Smooth muscle cell of the pulmonary artery (primary cell): ENCODE results near the gene GRIN3B. TPM values are rescaled to one million over a fixed set of nuclear protein-coding genes. Genes with fewer than 3 reads are reported as not detected.

Experiments
- total RNA-seq: library from RNA; depleted of rRNA; stranded (reverse); fragments of >200 nt; gene quantifications from 2 replicates; pipeline ENCODE4 v1.2.3, GENCODE V29; 2014

The GRIN3B gene, protein sequence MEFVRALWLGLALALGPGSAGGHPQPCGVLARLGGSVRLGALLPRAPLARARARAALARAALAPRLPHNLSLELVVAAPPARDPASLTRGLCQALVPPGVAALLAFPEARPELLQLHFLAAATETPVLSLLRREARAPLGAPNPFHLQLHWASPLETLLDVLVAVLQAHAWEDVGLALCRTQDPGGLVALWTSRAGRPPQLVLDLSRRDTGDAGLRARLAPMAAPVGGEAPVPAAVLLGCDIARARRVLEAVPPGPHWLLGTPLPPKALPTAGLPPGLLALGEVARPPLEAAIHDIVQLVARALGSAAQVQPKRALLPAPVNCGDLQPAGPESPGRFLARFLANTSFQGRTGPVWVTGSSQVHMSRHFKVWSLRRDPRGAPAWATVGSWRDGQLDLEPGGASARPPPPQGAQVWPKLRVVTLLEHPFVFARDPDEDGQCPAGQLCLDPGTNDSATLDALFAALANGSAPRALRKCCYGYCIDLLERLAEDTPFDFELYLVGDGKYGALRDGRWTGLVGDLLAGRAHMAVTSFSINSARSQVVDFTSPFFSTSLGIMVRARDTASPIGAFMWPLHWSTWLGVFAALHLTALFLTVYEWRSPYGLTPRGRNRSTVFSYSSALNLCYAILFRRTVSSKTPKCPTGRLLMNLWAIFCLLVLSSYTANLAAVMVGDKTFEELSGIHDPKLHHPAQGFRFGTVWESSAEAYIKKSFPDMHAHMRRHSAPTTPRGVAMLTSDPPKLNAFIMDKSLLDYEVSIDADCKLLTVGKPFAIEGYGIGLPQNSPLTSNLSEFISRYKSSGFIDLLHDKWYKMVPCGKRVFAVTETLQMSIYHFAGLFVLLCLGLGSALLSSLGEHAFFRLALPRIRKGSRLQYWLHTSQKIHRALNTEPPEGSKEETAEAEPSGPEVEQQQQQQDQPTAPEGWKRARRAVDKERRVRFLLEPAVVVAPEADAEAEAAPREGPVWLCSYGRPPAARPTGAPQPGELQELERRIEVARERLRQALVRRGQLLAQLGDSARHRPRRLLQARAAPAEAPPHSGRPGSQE
- total RNA-seq: 0.20 and 1.7 TPM in 2 replicates

DNA sequence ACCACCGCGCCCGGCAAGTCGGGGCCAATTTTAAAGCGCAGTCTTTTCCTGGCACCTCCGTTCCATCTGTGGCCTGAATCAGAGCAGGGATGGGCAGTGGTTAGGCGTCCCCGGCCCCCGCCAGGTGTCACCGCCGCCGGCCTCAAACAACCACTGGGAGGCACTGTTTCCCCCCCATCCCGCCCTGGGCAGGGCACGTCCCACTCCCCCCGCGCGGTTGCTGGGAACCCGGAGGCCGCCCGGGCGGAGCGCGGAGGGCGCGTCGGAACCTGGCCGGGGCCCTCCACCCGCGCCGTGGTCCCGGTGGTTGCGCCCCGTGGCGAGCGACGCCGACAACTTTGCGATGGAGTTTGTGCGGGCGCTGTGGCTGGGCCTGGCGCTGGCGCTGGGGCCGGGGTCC is at the start of gene GRIN3B:
Gene GRIN3B, plus strand, starts transcription at position 325 of the 400 bp plus-strand sequence. Its CDS starts 19 bp downstream, at position 344.

DNA sequence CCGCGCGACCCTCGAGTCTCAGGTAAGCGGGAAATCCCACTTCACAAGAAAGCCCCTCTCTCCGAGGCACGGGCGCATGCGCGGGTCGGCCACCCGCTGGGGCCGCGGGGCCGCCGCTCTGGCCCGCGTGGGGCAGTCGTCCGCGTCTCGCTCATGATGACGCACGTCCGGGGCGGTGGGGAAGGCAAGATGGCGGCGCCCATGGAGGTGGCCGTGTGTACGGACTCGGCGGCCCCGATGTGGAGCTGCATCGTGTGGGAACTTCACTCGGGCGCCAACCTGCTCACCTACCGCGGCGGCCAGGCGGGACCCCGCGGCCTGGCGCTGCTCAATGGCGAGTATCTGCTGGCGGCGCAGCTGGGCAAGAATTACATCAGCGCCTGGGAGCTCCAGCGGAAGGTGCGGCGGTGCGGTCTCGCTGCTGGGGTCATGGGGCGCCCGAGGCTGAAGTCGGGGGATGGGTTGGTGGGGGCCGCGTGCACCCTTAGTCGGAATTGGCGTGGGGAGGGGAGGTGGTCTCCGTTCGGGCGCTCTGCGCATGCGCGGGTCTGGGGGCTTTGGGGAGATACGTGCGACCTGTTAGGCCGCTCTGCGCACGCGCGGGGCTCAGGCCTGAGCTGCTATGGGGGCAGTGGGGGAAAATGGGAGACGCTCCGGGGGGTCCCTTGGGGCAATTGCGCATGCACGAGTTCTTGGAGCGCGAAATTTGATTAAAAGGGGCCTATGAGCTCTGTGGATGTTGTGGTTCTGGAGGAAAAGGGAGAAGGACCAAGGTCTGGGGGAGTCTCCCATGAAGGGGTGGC is 15.9 kb upstream of the GRIN3B start, which contains the start of gene WDR18:
Gene WDR18, plus strand, starts transcription at position 181 of the 803 bp plus-strand sequence. Its CDS starts 9 bp downstream, at position 190.

DNA sequence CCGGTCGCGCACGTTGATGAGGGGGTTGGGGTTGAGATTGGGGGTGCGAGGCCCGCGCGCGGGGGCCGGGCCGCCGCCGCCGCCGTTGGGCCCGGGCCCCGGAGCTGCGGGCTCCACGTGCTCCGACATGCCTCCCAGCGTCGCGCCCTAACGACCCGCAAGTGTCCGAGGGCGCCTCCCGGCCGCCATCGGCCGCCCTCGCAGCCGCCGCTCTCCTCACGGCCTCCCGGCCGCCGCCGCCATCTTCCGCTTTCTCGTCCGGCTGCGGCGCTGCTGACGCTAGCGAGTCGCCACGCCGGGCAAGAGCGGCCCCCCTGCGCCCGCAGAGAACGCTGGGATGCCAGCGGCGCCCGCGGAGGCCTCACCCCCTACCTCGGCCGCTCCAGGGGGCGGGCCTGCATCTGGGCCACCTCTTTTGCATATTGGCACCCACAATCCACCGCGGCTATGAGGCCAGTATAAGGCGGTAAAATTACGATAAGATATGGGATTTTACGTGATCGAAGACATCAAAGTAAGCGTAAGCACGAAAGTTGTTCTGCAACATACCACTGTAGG is 20.7 kb downstream of the GRIN3B start, which contains the start of gene TMEM259:
Gene TMEM259, minus strand, starts transcription at position 256 of the 558 bp plus-strand sequence. Its CDS starts 127 bp downstream, at position 129.

DNA sequence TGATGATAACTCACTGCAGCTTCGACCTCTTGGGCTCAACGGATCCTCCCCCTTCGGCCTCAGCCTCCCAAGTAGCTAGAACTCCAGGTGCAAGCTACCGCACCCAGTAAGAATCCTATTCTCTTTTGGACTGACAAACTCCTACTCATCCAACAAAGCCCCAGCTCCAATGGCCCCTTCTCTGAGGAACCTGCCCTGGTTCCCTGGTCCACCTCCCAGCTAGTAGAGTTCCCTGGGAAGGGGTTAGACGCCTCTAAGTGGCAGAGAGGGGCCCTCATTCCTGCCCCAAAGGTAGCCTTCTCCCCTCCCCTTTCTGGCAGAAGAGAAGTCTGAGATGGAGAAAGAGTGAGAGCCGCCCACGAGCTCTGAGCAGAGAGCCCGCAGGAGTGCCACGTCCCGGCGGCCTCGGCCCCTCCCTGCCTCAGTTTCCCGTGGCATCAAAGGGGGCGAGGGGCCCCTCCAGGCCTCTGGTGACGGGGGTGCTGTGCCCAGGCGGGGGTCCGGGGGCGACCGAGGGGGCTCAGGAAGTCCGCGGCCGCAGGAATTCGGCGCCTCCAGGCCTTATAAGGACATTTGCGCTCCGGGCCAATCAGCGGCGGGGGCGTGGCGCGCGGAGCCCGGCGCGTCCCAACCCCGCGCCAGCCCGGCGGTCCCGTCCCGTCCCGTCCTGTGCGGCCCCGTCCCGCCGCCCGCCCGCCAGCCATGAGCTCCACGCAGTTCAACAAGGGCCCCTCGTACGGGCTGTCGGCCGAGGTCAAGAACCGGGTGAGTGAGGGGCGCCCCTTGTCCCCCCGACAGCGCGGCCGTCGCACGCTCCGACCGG is 26.0 kb downstream of the GRIN3B start, which contains the start of gene CNN2:
Gene CNN2, plus strand, starts transcription at position 649 of the 823 bp plus-strand sequence. Its CDS starts 54 bp downstream, at position 703.

DNA sequence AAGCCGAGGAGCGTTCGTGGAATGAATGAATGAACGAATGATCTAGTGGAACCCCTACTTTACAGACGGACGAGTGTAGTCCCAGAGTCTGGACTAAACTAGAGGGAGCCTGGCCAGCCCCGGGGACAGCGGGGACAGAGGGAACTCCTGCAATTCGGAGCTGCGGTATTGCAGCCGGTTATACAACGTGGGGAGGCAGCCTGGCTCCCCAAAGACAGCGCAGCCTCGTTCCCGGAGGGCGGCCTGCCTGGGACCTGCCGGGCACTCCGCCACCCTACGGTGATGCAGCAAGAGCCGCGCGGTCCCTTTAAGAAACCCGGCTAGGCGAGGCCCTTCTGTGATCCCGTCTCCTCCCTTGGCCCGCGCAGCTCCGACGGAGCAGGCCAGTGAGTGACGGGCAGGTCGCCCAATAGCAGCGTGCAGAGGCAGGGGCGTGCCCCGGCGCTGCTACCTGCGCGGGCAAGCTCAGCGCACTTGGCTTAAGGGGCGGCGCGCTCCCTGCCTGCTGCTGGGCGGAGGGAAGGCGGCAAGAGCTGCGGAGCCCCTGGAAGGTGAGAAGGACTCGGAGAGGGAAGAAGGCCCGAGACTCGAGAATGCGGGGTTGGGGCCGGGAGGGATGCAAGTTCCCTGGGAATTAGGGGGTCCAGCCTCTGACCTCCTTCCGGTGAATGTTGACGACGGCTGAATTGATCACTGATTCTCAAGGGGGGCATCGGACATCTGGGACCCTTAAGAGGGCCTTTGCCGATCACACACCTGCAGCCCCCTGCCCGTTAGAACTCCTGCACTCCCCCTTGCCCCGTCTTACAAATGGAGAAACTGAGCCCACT is 39.6 kb downstream of the GRIN3B start, which contains the start of gene ABCA7:
Gene ABCA7, plus strand, starts transcription at position 462 of the 830 bp plus-strand sequence. CDS start 1,255 bp downstream, outside the sequence.

Other genes with a start within 250 kb of the GRIN3B start
- 0.10 and 0.13 TPM in 2 replicates for gene MISP, start 249.3 kb upstream of the GRIN3B start, total RNA-seq
- 135 and 172 TPM in 2 replicates for gene PTBP1, start 203.0 kb upstream of the GRIN3B start, total RNA-seq
- gene PLPPR3, start 178.5 kb upstream of the GRIN3B start, total RNA-seq: 0.30 TPM in 1 of 2 replicates, not detected in the other
- gene AZU1, start 172.6 kb upstream of the GRIN3B start, total RNA-seq: 0.07 TPM in 1 of 2 replicates, not detected in the other
- 0.07 TPM in 1 of 2 replicates, not detected in the other for gene PRTN3, start 159.4 kb upstream of the GRIN3B start, total RNA-seq
- 0.13 TPM in 1 of 2 replicates, not detected in the other for gene ELANE, start 148.1 kb upstream of the GRIN3B start, total RNA-seq
- gene CFD, start 140.8 kb upstream of the GRIN3B start, total RNA-seq: 1.1 and 9.3 TPM in 2 replicates
- gene MED16, start 107.2 kb upstream of the GRIN3B start, total RNA-seq: 41.2 and 43.0 TPM in 2 replicates
- not detected in 2 replicates for gene RNU6-9, start 106.9 kb upstream of the GRIN3B start, total RNA-seq
- 20.3 and 28.8 TPM in 2 replicates for gene R3HDM4, start 87.2 kb upstream of the GRIN3B start, total RNA-seq
- gene KISS1R, start 83.1 kb upstream of the GRIN3B start, total RNA-seq: not detected in 2 replicates
- gene ARID3A, start 74.4 kb upstream of the GRIN3B start, total RNA-seq: 15.4 and 16.1 TPM in 2 replicates
- 26.5 and 34.7 TPM in 2 replicates for gene WDR18, start 16.1 kb upstream of the GRIN3B start, total RNA-seq
- 91.7 and 118 TPM in 2 replicates for gene TMEM259, start 20.7 kb downstream of the GRIN3B start, total RNA-seq
- gene RNU6-2, start 21.1 kb downstream of the GRIN3B start, total RNA-seq: not detected in 2 replicates
- gene CNN2, start 26.2 kb downstream of the GRIN3B start, total RNA-seq: 200 and 242 TPM in 2 replicates
- 6.5 and 7.7 TPM in 2 replicates for gene ABCA7, start 39.7 kb downstream of the GRIN3B start, total RNA-seq
- 0.65 and 2.1 TPM in 2 replicates for gene ARHGAP45, start 66.7 kb downstream of the GRIN3B start, total RNA-seq
- gene POLR2E, start 95.0 kb downstream of the GRIN3B start, total RNA-seq: 103 and 125 TPM in 2 replicates
- gene GPX4, start 103.6 kb downstream of the GRIN3B start, total RNA-seq: 171 and 174 TPM in 2 replicates
- gene SBNO2, start 173.8 kb downstream of the GRIN3B start, total RNA-seq: 74.7 and 93.6 TPM in 2 replicates
- 76.9 and 77.2 TPM in 2 replicates for gene STK11, start 205.4 kb downstream of the GRIN3B start, total RNA-seq
- gene CBARP, start 237.6 kb downstream of the GRIN3B start, total RNA-seq: 2.3 and 7.7 TPM in 2 replicates
- gene ATP5F1D, start 241.3 kb downstream of the GRIN3B start, total RNA-seq: 24.0 and 32.8 TPM in 2 replicates
- 22.4 and 28.5 TPM in 2 replicates for gene MIDN, start 248.2 kb downstream of the GRIN3B start, total RNA-seq